GM20000 (cell line): Measurements from ENCODE around the gene DENND1A.

Experiments used
- DNase-seq: peaks from one replicate; pipeline ENCODE4 v3.0.0; 2012; ENCODE audit warnings: low spot score
- TF ChIP-seq, protein P1 (sequence below): IDR thresholded peaks from 2 replicates; pipeline ENCODE4 v1.5.1; 2012; ENCODE audit warnings: mild to moderate bottlenecking, control low read depth; ENCODE audit errors: extremely low read depth, missing control alignments

Gene DENND1A

DNA sequence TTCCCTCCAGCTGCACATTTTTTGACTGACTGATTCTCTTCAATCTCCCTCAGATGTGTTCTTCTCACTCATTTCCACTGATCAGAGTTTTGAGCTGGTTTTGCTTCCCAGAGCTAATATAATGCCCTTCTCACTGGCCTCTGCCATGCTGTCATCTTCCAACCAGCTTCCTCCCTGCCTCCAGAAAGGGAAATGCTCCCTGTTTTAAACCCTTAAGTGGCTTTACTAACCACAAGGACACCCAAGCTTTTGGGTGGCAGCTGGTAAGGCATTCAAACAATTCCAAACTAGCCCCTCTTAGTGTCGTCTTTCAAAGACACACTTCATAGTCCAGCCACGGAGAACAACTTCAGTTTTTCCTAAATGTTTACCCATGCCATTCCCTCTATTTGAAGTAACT is 401.4 kb downstream of the DENND1A start:
- TF ChIP-seq, protein P1, sequence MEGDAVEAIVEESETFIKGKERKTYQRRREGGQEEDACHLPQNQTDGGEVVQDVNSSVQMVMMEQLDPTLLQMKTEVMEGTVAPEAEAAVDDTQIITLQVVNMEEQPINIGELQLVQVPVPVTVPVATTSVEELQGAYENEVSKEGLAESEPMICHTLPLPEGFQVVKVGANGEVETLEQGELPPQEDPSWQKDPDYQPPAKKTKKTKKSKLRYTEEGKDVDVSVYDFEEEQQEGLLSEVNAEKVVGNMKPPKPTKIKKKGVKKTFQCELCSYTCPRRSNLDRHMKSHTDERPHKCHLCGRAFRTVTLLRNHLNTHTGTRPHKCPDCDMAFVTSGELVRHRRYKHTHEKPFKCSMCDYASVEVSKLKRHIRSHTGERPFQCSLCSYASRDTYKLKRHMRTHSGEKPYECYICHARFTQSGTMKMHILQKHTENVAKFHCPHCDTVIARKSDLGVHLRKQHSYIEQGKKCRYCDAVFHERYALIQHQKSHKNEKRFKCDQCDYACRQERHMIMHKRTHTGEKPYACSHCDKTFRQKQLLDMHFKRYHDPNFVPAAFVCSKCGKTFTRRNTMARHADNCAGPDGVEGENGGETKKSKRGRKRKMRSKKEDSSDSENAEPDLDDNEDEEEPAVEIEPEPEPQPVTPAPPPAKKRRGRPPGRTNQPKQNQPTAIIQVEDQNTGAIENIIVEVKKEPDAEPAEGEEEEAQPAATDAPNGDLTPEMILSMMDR, result no peak
- no peak for DNase-seq

DNA sequence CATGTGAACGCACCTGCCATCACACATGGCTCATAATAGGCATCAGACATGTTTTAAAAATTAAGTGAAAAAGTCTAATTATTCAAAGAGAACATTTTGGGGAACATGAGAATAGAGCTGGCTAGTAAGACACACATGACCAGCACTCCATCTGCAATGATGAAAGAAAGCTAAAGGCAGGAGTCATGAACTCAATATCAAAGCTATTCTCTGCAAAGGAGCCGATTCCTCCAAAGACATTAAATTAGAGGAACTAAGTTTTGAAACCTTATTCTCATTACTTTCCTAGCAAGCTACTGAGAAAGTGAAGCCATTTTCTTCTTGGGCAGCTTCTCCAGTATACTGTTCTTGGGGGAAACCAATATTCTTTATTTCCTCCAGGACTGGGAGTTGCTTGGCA is 401.9 kb downstream of the DENND1A start:
- TF ChIP-seq, protein P1, result no peak

DNA sequence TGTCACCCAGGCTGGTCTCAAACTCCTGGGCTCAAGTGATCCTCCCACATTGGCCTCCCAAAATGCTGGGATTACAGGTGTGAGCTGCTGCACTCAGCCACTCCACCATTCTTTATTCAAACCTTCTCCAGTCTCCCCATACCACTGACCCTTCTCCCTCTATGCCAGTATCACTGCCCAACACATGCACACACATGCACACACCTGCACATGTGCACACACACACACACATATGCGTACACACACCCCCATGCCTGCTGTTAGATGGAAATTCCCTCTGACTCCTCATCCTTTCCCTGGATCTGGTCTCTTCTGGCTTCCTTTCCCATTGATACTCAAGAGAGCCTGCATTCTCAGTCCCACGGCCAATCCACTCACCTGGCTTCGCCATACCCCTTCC is 404.0 kb downstream of the DENND1A start:
- TF ChIP-seq, protein P1, result no peak
- no peak for DNase-seq

More for the DNA sequence above, 401.9 kb downstream of the DENND1A start:
- DNase-seq, result no peak

DNA sequence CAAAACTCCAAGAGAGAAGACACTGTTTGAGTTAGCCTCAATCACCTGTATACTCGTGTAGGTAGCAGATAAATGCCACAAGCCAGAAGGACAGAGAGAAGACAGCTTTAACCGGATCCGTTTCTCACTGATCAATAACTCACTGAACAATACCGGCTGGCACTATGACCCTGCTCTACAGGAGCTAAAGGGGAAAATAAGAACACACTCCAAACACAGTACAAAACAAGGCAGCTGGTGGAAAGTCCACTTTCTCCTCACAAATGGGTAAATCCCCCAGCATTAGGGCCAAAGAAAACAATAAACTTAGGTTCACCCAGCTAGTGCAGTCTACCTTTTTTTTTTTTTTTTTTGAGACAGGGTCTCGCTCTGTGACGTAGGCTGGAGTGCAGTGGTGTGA is 404.5 kb downstream of the DENND1A start:
- TF ChIP-seq, protein P1, result no peak
- no peak for DNase-seq

DNA sequence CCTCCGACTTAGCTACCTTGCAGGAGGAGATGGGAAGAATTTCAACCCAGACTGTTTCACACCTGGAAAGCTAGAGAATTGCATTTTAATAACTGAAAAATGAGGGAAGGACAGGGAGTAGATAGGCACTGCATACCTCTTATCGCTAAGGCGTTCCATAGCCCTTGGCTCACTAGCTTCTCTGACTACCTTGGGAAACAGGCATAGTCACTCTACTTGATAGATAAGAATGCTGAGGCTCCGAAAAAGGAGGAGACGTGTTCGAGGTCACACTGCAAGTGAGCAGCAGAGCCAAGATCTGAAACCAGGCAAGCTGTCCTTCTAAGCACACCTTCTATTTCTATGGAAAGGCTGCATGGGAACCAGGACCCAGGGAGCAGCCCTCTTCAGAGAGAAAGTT is 405.1 kb downstream of the DENND1A start:
- TF ChIP-seq, protein P1, result no peak
- DNase-seq, result no peak

DNA sequence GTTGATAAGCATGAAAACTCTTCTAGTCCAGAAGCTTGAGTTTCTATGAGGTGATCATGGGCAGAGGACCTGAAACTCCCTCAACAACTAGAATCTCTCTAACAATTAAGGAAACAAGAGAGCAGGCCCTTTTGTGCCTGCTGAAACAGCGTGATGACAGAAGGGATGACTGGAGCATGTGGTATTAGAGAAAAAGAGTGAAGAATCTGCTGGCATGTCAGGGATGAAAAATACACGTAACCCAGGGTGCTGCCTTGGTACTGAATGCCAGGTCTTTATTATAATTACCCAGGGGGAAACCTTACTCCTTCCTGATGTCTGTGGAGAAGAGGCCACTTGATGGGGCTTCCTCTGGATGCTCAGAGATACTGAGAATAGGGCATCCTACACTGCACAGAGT is 406.1 kb downstream of the DENND1A start:
- TF ChIP-seq, protein P1, result no peak
- DNase-seq, result no peak

DNA sequence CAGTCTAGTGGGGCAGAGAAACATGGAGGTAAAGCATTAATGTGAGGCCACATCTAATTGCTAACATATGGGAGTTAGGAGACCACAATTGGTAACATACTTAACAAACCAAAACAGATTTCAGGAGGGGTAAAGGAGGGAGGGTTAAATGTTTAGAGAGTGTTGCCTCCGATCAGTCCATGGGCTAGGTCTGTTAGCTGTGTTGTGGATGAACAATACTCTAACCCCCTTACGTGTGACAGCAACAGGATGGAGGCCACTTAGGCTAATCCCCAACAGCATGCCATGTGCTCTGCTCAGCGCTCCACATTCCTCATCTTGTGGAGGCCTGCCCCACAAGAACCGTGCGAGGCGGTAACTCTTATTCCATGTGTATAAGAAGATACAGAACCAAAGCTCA is 406.9 kb downstream of the DENND1A start:
- DNase-seq, result no peak
- TF ChIP-seq, protein P1, result no peak
